ENCODE data around the gene PEX14. TPM values are rescaled to one million over a fixed set of nuclear protein-coding genes. Genes with fewer than 3 reads are reported as not detected.

PEX14 gene
- total RNA-seq, 1 donor from 2014 or later: 31.4 TPM

DNA sequence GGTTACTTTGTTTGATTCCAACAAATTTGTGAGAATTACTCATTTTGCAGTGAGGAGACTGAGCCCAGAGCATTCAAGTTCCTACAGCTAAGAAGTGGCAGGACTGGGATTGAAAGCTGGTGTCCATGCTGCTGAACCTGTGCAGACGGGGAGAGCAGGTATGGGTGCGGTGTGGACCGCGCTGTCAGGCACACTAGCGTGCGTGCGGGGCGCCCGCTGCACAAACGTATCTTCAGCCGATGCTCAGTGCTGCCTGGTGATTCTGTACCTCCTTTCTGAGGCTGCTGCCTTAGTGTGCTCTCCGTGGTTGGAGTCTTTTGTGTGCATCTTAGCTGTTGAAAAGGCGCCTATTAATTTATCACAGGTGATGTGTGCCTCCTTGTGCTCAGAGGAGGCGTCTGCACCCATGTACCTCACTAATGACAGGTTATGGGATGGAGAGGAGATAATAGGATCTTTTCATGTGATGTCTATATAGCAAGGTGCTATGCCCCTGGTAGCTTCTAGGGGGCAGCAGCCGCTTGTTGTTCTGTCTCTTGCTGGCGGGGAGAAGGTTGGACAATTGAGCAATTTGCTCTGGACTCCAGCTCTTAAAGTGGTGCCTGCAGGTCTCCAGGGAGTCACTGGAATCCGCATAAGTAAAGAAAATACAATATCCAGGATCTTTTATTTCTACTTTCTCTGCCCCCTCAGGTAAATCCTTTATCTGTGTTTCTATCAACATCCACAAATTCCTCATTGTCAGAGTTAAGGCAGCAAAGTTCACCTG is 32.5 kb downstream of the PEX14 start:
- H3K27me3 Mint-ChIP-seq (ENCODE audit: low read depth): no peaks in the 10 kb centered on the region
- TF ChIP-seq, protein P1, sequence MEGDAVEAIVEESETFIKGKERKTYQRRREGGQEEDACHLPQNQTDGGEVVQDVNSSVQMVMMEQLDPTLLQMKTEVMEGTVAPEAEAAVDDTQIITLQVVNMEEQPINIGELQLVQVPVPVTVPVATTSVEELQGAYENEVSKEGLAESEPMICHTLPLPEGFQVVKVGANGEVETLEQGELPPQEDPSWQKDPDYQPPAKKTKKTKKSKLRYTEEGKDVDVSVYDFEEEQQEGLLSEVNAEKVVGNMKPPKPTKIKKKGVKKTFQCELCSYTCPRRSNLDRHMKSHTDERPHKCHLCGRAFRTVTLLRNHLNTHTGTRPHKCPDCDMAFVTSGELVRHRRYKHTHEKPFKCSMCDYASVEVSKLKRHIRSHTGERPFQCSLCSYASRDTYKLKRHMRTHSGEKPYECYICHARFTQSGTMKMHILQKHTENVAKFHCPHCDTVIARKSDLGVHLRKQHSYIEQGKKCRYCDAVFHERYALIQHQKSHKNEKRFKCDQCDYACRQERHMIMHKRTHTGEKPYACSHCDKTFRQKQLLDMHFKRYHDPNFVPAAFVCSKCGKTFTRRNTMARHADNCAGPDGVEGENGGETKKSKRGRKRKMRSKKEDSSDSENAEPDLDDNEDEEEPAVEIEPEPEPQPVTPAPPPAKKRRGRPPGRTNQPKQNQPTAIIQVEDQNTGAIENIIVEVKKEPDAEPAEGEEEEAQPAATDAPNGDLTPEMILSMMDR (IDR thresholded peaks at IDR 0.05; ENCODE audit: unreplicated experiment): peak; percentile 56
- peak in 1 of 2 experiments; percentile 39 for DNase-seq (ENCODE audit: low spot score in 2 of 2, unreplicated experiment in 2 of 2)
- no peaks in the 10 kb centered on the region for H3K9me3 Mint-ChIP-seq
- no peak overlapping the region for H3K4me3 Mint-ChIP-seq
- no peaks in the 10 kb centered on the region for H3K36me3 Mint-ChIP-seq
- peak overlapping the region; percentile 67 for H3K27ac Mint-ChIP-seq
- H3K4me1 Mint-ChIP-seq: peaks cover 45% of the 10 kb centered on the region

DNA sequence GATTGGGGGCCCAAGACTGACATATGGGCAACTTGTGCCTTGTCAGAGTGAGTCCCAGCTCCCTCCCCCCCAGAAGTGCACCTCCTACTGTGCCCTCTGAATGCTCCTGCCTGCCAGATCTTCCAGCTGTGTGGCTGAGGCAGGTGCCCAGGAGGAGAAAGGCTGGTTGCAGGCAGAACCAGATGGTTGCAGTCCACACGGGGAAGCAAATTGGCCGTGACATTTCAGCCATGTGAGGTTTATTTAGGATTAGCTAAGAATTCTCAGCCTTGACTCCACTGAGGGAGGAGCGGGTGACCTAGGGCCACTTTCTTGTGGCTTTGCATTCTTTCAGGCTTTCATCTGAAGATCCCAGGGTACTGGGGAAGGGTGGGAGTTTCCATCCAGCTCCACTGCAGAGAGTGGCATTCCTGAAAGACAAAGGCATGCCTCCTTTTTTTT is 33.8 kb downstream of the PEX14 start:
- Mint-ChIP-seq H3K4me3 (no peak overlapping the region), H3K27me3 (ENCODE audit: low read depth) (no peaks in the 10 kb centered on the region), H3K4me1 (peaks cover 45% of the 10 kb centered on the region), H3K27ac (no peak overlapping the region), H3K9me3 (no peaks in the 10 kb centered on the region), H3K36me3 (no peaks in the 10 kb centered on the region)
- TF ChIP-seq, protein P1 (IDR thresholded peaks at IDR 0.05; ENCODE audit: unreplicated experiment): no peak
- no peak for DNase-seq (ENCODE audit: low spot score in 2 of 2, unreplicated experiment in 2 of 2)

DNA sequence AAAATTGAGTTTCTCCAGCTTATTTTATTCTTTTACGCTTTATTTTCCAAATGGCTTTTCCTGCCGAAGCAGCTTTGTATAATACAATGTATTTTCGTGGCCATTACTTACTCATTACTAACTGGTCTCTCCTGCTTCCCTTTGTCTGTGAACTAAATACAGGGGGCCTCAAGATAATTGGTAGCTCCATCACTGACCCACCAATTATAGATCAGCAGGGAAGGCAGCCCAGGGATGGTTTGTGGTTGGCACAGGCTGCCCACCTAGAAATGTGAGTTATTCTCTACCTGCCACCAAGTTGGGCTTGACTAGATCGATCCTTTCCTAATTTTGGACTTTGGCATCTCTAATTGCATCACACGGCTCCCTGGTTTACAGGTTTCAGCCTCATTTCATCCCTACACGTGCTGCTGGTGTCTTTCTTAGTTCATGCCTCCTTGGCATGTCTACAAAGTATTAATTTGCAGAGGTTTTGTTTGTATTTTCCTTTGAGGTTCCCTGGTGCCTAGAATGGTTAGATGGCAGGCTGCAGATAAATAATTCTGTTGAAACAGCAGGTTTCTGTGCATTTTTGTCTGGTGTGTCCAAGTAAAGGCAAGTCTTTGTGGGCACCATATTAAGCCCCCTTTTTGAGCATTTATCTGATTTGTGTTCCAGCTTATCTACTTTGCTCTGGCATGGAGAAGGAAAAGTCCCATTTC is 35.2 kb downstream of the PEX14 start:
- Mint-ChIP-seq H3K4me3 (no peak overlapping the region), H3K27me3 (ENCODE audit: low read depth) (no peaks in the 10 kb centered on the region), H3K9me3 (no peaks in the 10 kb centered on the region), H3K36me3 (no peaks in the 10 kb centered on the region), H3K27ac (no peak overlapping the region), H3K4me1 (peaks cover 42% of the 10 kb centered on the region)
- TF ChIP-seq, protein P1 (IDR thresholded peaks at IDR 0.05; ENCODE audit: unreplicated experiment): no peak
- DNase-seq (ENCODE audit: low spot score in 2 of 2, unreplicated experiment in 2 of 2): no peak

GRCh38 chr1:10510520-10511493 is 36.1 kb downstream of the PEX14 start:
- Mint-ChIP-seq H3K27ac (peak overlapping the region; percentile 27), H3K4me3 (no peak overlapping the region), H3K4me1 (peaks cover 47% of the 10 kb centered on the region), H3K27me3 (ENCODE audit: low read depth) (no peaks in the 10 kb centered on the region), H3K9me3 (no peaks in the 10 kb centered on the region), H3K36me3 (no peaks in the 10 kb centered on the region)
- DNase-seq (ENCODE audit: low spot score in 2 of 2, unreplicated experiment in 2 of 2): no peak
- TF ChIP-seq, protein P1 (IDR thresholded peaks at IDR 0.05; ENCODE audit: unreplicated experiment): no peak

DNA sequence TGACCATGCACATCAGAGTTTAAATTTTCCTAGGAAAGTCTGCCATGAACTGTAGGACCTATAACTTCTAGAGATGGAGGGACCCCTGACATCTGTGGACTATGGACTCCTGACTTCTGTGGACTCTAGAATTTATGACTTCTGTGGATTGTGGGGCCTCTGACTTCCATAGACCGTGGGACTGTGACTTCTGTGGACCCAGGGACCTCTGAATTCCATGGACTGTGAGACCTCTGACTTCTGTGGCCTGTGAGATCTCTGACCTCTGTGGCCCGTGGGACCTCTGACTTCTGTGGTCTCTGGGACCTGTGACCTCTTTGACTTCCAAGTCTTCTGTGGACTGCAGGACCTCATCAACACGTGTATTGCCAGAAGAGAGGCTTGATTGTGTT is 36.7 kb downstream of the PEX14 start:
- H3K4me3 Mint-ChIP-seq: no peak overlapping the region
- DNase-seq (ENCODE audit: low spot score in 2 of 2, unreplicated experiment in 2 of 2): no peak
- TF ChIP-seq, protein P1 (IDR thresholded peaks at IDR 0.05; ENCODE audit: unreplicated experiment): no peak
- H3K27me3 Mint-ChIP-seq (ENCODE audit: low read depth): no peaks in the 10 kb centered on the region
- no peaks in the 10 kb centered on the region for H3K36me3 Mint-ChIP-seq
- peaks cover 51% of the 10 kb centered on the region for H3K4me1 Mint-ChIP-seq
- H3K9me3 Mint-ChIP-seq: no peaks in the 10 kb centered on the region
- no peak overlapping the region for H3K27ac Mint-ChIP-seq

All from mesothelial cell of epicardium (in vitro differentiated cells).